Cardiac septum (tissue), 1 donor: ENCODE data around the gene COPS9. TPM values are rescaled to one million over a fixed set of nuclear protein-coding genes. Genes with fewer than 3 reads are reported as not detected.

ENCODE experiments used
- DNase-seq: peaks from one replicate; pipeline ENCODE4 v3.0.0-alpha.2; 2020; ENCODE audit warnings: low spot score
- intact Hi-C: fragments of 100-400 bp; cut with DNase I; formaldehyde crosslinking; loops from one replicate; pipeline ENCODE4 v1.14.0; 2022
- total RNA-seq: library from RNA; stranded (reverse); fragmentation: NEBNext Ultra II Directional; extraction: Animal tissue kit (Norgen Biotek cat#: 25700); gene quantifications from one replicate; pipeline ENCODE4 v1.2.1, GENCODE V29; 2021
- donor health status: DM: no; HTN: no; CAD: no.

COPS9 gene
- total RNA-seq, 1 donor from 2014 or later = 149 TPM

GRCh38 chr2:240166761-240167587, 30.9 kb upstream of the COPS9 start:
- DNase-seq = peak; percentile 70
- intact Hi-C loops = no loop called here

- intact Hi-C loops = no loop called here
- DNase-seq = peak; percentile 64
These were observed 30.1 kb upstream of the COPS9 start for GRCh38 chr2:240166191-240166590.

- intact Hi-C loops = no loop called here
- DNase-seq = peak; percentile 38
These were observed 29.6 kb upstream of the COPS9 start for GRCh38 chr2:240165661-240166060.

- peak; percentile 61 for DNase-seq
- intact Hi-C loops = no loop called here
These were observed 28.9 kb upstream of the COPS9 start for GRCh38 chr2:240165034-240165433.

GRCh38 chr2:240164586-240164985, 28.5 kb upstream of the COPS9 start:
- intact Hi-C loops = no loop called here
- peak; percentile 15 for DNase-seq

GRCh38 chr2:240163844-240164574, 27.9 kb upstream of the COPS9 start:
- DNase-seq = peak; percentile 35
- intact Hi-C loops = no loop called here

- intact Hi-C loops = no loop called here
- DNase-seq = no peak
These were observed 27.0 kb upstream of the COPS9 start for GRCh38 chr2:240162939-240163714.

- DNase-seq = no peak
- intact Hi-C loops = no loop called here
These were observed 26.4 kb upstream of the COPS9 start for GRCh38 chr2:240162531-240162930.

- no peak for DNase-seq
- intact Hi-C loops = no loop called here
These were observed 25.9 kb upstream of the COPS9 start for GRCh38 chr2:240162032-240162431.

GRCh38 chr2:240161087-240161750, 25.1 kb upstream of the COPS9 start:
- intact Hi-C loops = no loop called here
- DNase-seq = peak; percentile 43

- peak; percentile 47 for DNase-seq
These were observed 24.4 kb upstream of the COPS9 start for GRCh38 chr2:240160291-240161086.

GRCh38 chr2:240159251-240159839, 23.2 kb upstream of the COPS9 start:
- peak; percentile 59 for DNase-seq
- intact Hi-C loops = no loop called here

More at GRCh38 chr2:240160291-240161086, 24.4 kb upstream of the COPS9 start:
- intact Hi-C loops = no loop called here

- intact Hi-C loops = no loop called here
- DNase-seq = no peak
These were observed 21.0 kb upstream of the COPS9 start for GRCh38 chr2:240157147-240157470.

GRCh38 chr2:240156435-240157146, 20.5 kb upstream of the COPS9 start:
- intact Hi-C loops = no loop called here
- peak; percentile 66 for DNase-seq

GRCh38 chr2:240155745-240156390, 19.8 kb upstream of the COPS9 start:
- intact Hi-C loops = no loop called here
- DNase-seq = peak; percentile 10

- no peak for DNase-seq
- intact Hi-C loops = no loop called here
These were observed 19.1 kb upstream of the COPS9 start for GRCh38 chr2:240155048-240155744.

GRCh38 chr2:240154606-240155005, 18.5 kb upstream of the COPS9 start:
- intact Hi-C loops = loop anchor here (5.0 kb wide), 1 partner anchor 283 kb away; the partner anchor contains the start of gene GPC1
- peak; percentile 19 for DNase-seq
